Measurements from ENCODE around the gene MN1. TPM values are rescaled to one million over a fixed set of nuclear protein-coding genes. Genes with fewer than 3 reads are reported as not detected.
A peak's percentile ranks its signal among the peaks of the same experiment; 100 is the strongest.

Gene MN1
- total and polyA plus RNA-seq, 2 of the 8 experiments (the other 6 are each of a cell fraction or from before 2014, with no cell fraction given): 3.1 to 4.9 TPM

DNA sequence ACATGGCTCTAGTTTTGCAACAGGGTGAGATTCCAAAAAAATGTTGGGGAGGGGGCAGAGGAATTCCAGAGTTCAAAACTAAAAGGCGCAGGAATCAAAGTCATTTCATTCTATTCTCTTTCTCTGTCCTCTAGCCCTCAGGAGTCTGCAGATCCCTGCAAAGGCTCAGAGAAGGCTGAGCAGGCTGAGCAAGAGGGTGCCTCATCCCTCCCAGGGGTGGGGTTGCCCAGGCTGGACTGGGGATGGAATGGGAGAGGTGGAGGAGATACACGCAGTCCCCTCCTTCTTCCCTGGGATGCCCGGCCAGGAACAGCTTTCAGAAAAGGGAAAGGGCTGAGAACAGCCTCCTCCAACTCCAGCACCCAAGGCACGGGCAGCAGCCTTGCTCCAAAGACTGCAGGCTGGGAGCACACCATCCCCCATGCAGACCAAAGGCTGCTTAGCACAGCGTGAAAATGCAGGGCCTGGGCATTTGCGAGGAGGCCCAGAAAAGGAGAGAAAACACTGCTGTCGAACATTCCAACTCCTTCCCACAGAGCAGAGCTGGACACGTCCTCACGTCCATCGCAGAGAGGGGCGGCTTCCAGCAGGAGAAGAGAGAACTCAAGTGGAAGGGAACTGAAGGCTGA lies 51.8 kb downstream of the MN1 start (continued):
- peak; percentile 70; the same call in 1 of the 2 replicates for TF ChIP-seq RBBP5 (IDR thresholded peaks at IDR 0.05; ENCODE audit: borderline replicate concordance, low read depth, low read length)
- TF ChIP-seq, protein P1, sequence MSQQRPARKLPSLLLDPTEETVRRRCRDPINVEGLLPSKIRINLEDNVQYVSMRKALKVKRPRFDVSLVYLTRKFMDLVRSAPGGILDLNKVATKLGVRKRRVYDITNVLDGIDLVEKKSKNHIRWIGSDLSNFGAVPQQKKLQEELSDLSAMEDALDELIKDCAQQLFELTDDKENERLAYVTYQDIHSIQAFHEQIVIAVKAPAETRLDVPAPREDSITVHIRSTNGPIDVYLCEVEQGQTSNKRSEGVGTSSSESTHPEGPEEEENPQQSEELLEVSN (IDR thresholded peaks at IDR 0.05): no peak
- no peak for TF ChIP-seq SIX5 (IDR thresholded peaks at IDR 0.05; ENCODE audit: low read depth, low read length)
- TF ChIP-seq HDAC2 (IDR thresholded peaks at IDR 0.05; ENCODE audit: borderline replicate concordance in 1 of 2, low read depth in 2 of 2, low read length in 2 of 2): no peak
- no peak for TF ChIP-seq TCF12 (IDR thresholded peaks at IDR 0.05; ENCODE audit: low read depth, low read length)
- TF ChIP-seq SUZ12 (IDR thresholded peaks at IDR 0.05; ENCODE audit: low read length): no peak
- TF ChIP-seq FOSL1 (IDR thresholded peaks at IDR 0.05; ENCODE audit: insufficient read depth, low read depth, low read length): no peak
- no peak for TF ChIP-seq USF2 (IDR thresholded peaks at IDR 0.05; ENCODE audit: low read length)
- TF ChIP-seq BCL11A (IDR thresholded peaks at IDR 0.05; ENCODE audit: low read depth in 2 of 2, low read length in 2 of 2): no peak
- TF ChIP-seq RAD21 (IDR thresholded peaks at IDR 0.05 in 1 of 2, conservative IDR thresholded peaks at IDR 0.05 in 1 of 2; ENCODE audit: low read depth in 2 of 2, low read length in 2 of 2): peak in 1 of 2 experiments; percentile 9; a peak in 1 of 4 replicates
- no peak for TF ChIP-seq NANOG (IDR thresholded peaks at IDR 0.05; ENCODE audit: insufficient read depth, low read depth, low read length, poor library complexity, severe bottlenecking)
- peak; percentile 37; the same call in 1 of the 2 replicates for TF ChIP-seq TEAD4 (IDR thresholded peaks at IDR 0.05; ENCODE audit: low read depth, low read length)
- peak; percentile 61; the same call in 1 of the 2 replicates for TF ChIP-seq SP1 (IDR thresholded peaks at IDR 0.05; ENCODE audit: low read depth, low read length)
- no peak for TF ChIP-seq ZNF274 (IDR thresholded peaks at IDR 0.05; ENCODE audit: borderline replicate concordance, extremely low read depth, low read length)
- TF ChIP-seq PHF8 (conservative IDR thresholded peaks at IDR 0.05; ENCODE audit: low read depth, low read length): no peak
